HepG2 (cell line): ENCODE results near the gene ZNF511. TPM values are rescaled to one million over a fixed set of nuclear protein-coding genes. Genes with fewer than 3 reads are reported as not detected.

Experiments
- ATAC-seq: fragments of 200-7000 bp; cut with Tn5 transposase; 3 replicates; pipeline ENCODE4 v1.9.1; 2020; ENCODE audit warnings: mild to moderate bottlenecking, moderate library complexity
- BruUV-seq: library from RNA; stranded (reverse); fragments of 400-500 nt; replicated peaks from 2 replicates; lab custom pipeline; 2021; lab: Mats Ljungman, UMichigan
- CTCF ChIA-PET: fragments of 300-600 bp; formaldehyde crosslinking; extraction: SDS; loops from one replicate; lab custom pipeline; 2021; ENCODE audit warnings: low total read pairs, inconsistent platforms, low intra/inter-chr PET ratio; lab: Yijun Ruan, JAX
- POLR2A ChIA-PET: fragments of 350-600 bp; sonication (Branson Sonifier 250); formaldehyde crosslinking; loops from one replicate; lab custom pipeline; 2020; ENCODE audit warnings: antibody characterized with exemption, inconsistent platforms; lab: Yijun Ruan, JAX
- DNase-seq: peaks from one replicate; pipeline ENCODE4 v3.0.0-alpha.2; 2015; ENCODE audit warnings: low spot score
- FAIRE-seq: peaks from 3 replicates; lab custom pipeline; 2011; peaks lifted over from hg19 to GRCh38; lab: Jason Lieb, UNC
- H2AFZ ChIP-seq: one replicate; pipeline ENCODE4 v1.6.1; 2011; ENCODE audit warnings: low read length, inconsistent platforms
- H3K27ac ChIP-seq: fragments of 300-600 bp; 3 replicates; pipeline ENCODE4 v1.8.0; 2011; ENCODE audit warnings: mixed run types, mild to moderate bottlenecking, mixed read lengths, low read length, inconsistent platforms; ENCODE audit not compliant: insufficient read depth; ENCODE audit errors: extremely low read length
- H3K27me3 ChIP-seq, 2 experiments: fragments of 200-600 bp in 1 of 2; 2 replicates in 1 of 2; 3 replicates in 1 of 2; pipeline versions ENCODE4 v1.6.0 to v1.8.0; 2011; ENCODE audit warnings: low read length in 2 of 2, mild to moderate bottlenecking in 2 of 2, moderate library complexity in 2 of 2, inconsistent platforms in 1 of 2; ENCODE audit not compliant: insufficient read depth in 2 of 2, control insufficient read depth in 1 of 2
- H3K36me3 ChIP-seq, 2 experiments: fragments of 200-600 bp in 1 of 2; replicated peaks in 1 of 2; 2 replicates in 1 of 2; 3 replicates in 1 of 2; pipeline versions ENCODE4 v1.5.1 to v1.8.0; 2011; ENCODE audit warnings: low read length in 2 of 2, inconsistent platforms in 1 of 2; ENCODE audit not compliant: insufficient read depth in 2 of 2, control insufficient read depth in 1 of 2
- H3K4me1 ChIP-seq: 2 replicates; pipeline ENCODE4 v1.5.1; 2012; ENCODE audit warnings: low read length, inconsistent platforms; ENCODE audit not compliant: insufficient read depth
- H3K4me2 ChIP-seq: 2 replicates; pipeline ENCODE4 v1.6.0; 2011; ENCODE audit warnings: low read depth, low read length, inconsistent platforms
- H3K4me3 ChIP-seq, 3 experiments: fragments of 200-600 bp in 1 of 3; sonication (generic), shearing (Covaris generic) in 1 of 3; replicated peaks in 1 of 3; 2 replicates each; pipeline ENCODE4 v1.5.1; 2011 to 2016; ENCODE audit warnings: low read length in 3 of 3, inconsistent platforms in 2 of 3, low read depth in 2 of 3, mild to moderate bottlenecking in 2 of 3, control low read depth in 1 of 3, mixed read lengths in 1 of 3; ENCODE audit not compliant: insufficient read depth in 1 of 3
- H3K79me2 ChIP-seq: one replicate; pipeline ENCODE4 v1.6.1; 2011; ENCODE audit warnings: low read length, inconsistent platforms; ENCODE audit not compliant: insufficient read depth
- H3K9ac ChIP-seq: 2 replicates; pipeline ENCODE4 v1.6.0; 2011; ENCODE audit warnings: mild to moderate bottlenecking, low read depth, low read length, inconsistent platforms; ENCODE audit not compliant: insufficient read depth
- H3K9me3 ChIP-seq: 2 replicates; pipeline ENCODE4 v1.5.1; 2012; ENCODE audit warnings: mild to moderate bottlenecking, low read length
- H4K20me1 ChIP-seq: 2 replicates; pipeline ENCODE4 v1.6.0; 2011; ENCODE audit warnings: inconsistent platforms, mild to moderate bottlenecking, low read length, moderate library complexity; ENCODE audit not compliant: insufficient read depth
- DNMT3B ChIP-seq: conservative IDR thresholded peaks from 2 replicates; pipeline ENCODE4 v1.6.1; 2016; ENCODE audit warnings: missing biosample characterization, control low read depth
- FOXK1 ChIP-seq: sonication (generic); formaldehyde crosslinking; IDR thresholded peaks from 2 replicates; pipeline ENCODE4 v1.4.0; 2020; ENCODE audit warnings: low read depth, missing genetic modification reagents, borderline replicate concordance
- LCORL ChIP-seq, 2 experiments: fragments of 450-650 bp in 1 of 2; sonication (generic) in 1 of 2; formaldehyde crosslinking in 1 of 2; IDR thresholded peaks; 2 replicates each; pipeline versions ENCODE4 v1.5.0 to v1.6.1; 2017 to 2020; ENCODE audit warnings: antibody characterized with exemption in 1 of 2, missing genetic modification reagents in 1 of 2
- SP2 ChIP-seq: sonication (generic); formaldehyde crosslinking; IDR thresholded peaks from 2 replicates; pipeline ENCODE4 v1.5.1; 2020; ENCODE audit warnings: mild to moderate bottlenecking, missing genetic modification reagents
- ZNF34 ChIP-seq: sonication (generic); formaldehyde crosslinking; IDR thresholded peaks from 2 replicates; pipeline ENCODE4 v1.4.0; 2020; ENCODE audit warnings: mild to moderate bottlenecking, missing genetic modification reagents, borderline replicate concordance
- ZSCAN20 ChIP-seq: sonication (generic); formaldehyde crosslinking; IDR thresholded peaks from 2 replicates; pipeline ENCODE4 v1.4.0; 2020; ENCODE audit warnings: missing genetic modification reagents, mild to moderate bottlenecking, borderline replicate concordance
- WGBS: methylation state at CpG from one replicate; pipeline ENCODE4 v1.1.6; 2017; ENCODE audit warnings: low lambda C conversion rate; 5-methylcytosine and 5-hydroxymethylcytosine counted together
- in situ Hi-C: cut with HindIII; loops from 2 replicates; pipeline ENCODE4 v1.10.0; 2017; ENCODE audit warnings: low pct_unique_long_range_greater_than_20kb; ENCODE audit not compliant: extremely low pct_ligation_motif_present
- intact Hi-C: fragments of 100-400 bp; cut with micrococcal nuclease; formaldehyde crosslinking; loops from one replicate; pipeline ENCODE4 v1.10.0; 2022; ENCODE audit not compliant: unreplicated experiment
- polyA plus RNA-seq, 8 experiments: library from polyadenylated mRNA; depleted of rRNA in 3 of 8; stranded (reverse) in 7 of 8; unstranded in 1 of 8; fragments of >200 nt; fragmentation: Illumina TruSeq in 4 of 8; extraction: Trizol in 4 of 8; gene quantifications; 2 replicates each; pipeline versions ENCODE4 v1.2.1 to v1.2.3, GENCODE V29; 2011 to 2016; ENCODE audit warnings: low read depth in 4 of 8, missing spikeins in 1 of 8, mixed read lengths in 1 of 8; ENCODE audit not compliant: insufficient read depth in 1 of 8
- total RNA-seq, 5 experiments: library from RNA; depleted of rRNA; stranded (reverse); fragments of >200 nt; fragmentation: Illumina TruSeq; extraction: Trizol; gene quantifications; 2 replicates each; pipeline ENCODE4 v1.2.3, GENCODE V29; 2016; ENCODE audit warnings: low read depth in 1 of 5
- TF ChIP-seq, protein P1 (sequence below): sonication (generic); formaldehyde crosslinking; IDR thresholded peaks from 2 replicates; pipeline ENCODE4 v1.5.1; 2020; ENCODE audit warnings: mild to moderate bottlenecking, moderate library complexity, missing genetic modification reagents
- TF ChIP-seq, protein P2 (sequence below): sonication (generic); formaldehyde crosslinking; IDR thresholded peaks from 2 replicates; pipeline ENCODE4 v1.5.1; 2020; ENCODE audit warnings: missing genetic modification reagents, mild to moderate bottlenecking, borderline replicate concordance
- TF ChIP-seq, protein P3 (sequence below): sonication (generic); formaldehyde crosslinking; IDR thresholded peaks from 2 replicates; pipeline ENCODE4 v1.5.0; 2020; ENCODE audit warnings: mild to moderate bottlenecking, missing genetic modification reagents, moderate library complexity

ZNF511 gene
- total and polyA plus RNA-seq, 2 of the 13 experiments (the other 11 are each of a cell fraction or from before 2014, with no cell fraction given), result 35.6 to 66.4 TPM

DNA sequence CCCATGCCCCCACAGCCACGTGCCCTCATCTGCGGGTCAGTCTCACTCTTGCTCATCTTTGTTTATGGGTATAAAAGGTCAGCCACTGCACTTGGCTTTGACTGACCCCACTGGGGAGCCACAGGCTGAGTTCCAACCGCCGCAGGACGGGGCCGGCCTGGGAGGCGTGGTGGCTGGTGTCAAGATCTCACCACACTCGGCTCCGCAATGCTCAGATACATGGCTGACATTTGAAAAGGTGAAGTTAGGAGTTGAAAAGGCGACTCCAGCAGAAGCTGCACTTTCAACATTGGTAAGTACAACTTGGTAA is 14.9 kb upstream of the ZNF511 start:
- intact Hi-C loops, result no loop called here
- POLR2A ChIA-PET, result no interaction called here
- BruUV-seq, result no TSS peak

More for the DNA sequence above, 14.9 kb upstream of the ZNF511 start:
- Histone ChIP-seq H3K79me2 (no peaks in the 10 kb centered on the region), H3K9me3 (no peaks in the 10 kb centered on the region), H3K36me3 (peaks cover 34 to 62% of the 10 kb centered on the region in 2 experiments), H3K4me1 (no peaks in the 10 kb centered on the region), H3K4me3 (no peak overlapping the region), H3K27ac (no peak overlapping the region), H3K9ac (no peak overlapping the region), H3K27me3 (no peaks in the 10 kb centered on the region), H2AFZ (no peak overlapping the region)
- in situ Hi-C loops, result no loop called here
- TF ChIP-seq FOXK1 (CRISPR knock-in tag) (no peak), DNMT3B (CRISPR knock-in tag) (no peak), LCORL (IDR thresholded peaks at IDR 0.05) (no peak), LCORL (CRISPR knock-in tag; IDR thresholded peaks at IDR 0.05) (no peak), SP2 (CRISPR knock-in tag) (no peak), ZNF34 (no peak), ZSCAN20 (CRISPR knock-in tag) (no peak)
- TF ChIP-seq, protein P1, sequence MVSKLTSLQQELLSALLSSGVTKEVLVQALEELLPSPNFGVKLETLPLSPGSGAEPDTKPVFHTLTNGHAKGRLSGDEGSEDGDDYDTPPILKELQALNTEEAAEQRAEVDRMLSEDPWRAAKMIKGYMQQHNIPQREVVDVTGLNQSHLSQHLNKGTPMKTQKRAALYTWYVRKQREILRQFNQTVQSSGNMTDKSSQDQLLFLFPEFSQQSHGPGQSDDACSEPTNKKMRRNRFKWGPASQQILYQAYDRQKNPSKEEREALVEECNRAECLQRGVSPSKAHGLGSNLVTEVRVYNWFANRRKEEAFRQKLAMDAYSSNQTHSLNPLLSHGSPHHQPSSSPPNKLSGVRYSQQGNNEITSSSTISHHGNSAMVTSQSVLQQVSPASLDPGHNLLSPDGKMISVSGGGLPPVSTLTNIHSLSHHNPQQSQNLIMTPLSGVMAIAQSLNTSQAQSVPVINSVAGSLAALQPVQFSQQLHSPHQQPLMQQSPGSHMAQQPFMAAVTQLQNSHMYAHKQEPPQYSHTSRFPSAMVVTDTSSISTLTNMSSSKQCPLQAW (CRISPR knock-in tag), result no peak
- TF ChIP-seq, protein P2, sequence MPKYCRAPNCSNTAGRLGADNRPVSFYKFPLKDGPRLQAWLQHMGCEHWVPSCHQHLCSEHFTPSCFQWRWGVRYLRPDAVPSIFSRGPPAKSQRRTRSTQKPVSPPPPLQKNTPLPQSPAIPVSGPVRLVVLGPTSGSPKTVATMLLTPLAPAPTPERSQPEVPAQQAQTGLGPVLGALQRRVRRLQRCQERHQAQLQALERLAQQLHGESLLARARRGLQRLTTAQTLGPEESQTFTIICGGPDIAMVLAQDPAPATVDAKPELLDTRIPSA (CRISPR knock-in tag), result no peak
- TF ChIP-seq, protein P3, sequence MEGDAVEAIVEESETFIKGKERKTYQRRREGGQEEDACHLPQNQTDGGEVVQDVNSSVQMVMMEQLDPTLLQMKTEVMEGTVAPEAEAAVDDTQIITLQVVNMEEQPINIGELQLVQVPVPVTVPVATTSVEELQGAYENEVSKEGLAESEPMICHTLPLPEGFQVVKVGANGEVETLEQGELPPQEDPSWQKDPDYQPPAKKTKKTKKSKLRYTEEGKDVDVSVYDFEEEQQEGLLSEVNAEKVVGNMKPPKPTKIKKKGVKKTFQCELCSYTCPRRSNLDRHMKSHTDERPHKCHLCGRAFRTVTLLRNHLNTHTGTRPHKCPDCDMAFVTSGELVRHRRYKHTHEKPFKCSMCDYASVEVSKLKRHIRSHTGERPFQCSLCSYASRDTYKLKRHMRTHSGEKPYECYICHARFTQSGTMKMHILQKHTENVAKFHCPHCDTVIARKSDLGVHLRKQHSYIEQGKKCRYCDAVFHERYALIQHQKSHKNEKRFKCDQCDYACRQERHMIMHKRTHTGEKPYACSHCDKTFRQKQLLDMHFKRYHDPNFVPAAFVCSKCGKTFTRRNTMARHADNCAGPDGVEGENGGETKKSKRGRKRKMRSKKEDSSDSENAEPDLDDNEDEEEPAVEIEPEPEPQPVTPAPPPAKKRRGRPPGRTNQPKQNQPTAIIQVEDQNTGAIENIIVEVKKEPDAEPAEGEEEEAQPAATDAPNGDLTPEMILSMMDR (CRISPR knock-in tag), result no peak
- TF ChIP-seq, all 625 proteins: peak for 0
- FAIRE-seq (no peak), ATAC-seq (no peak), DNase-seq (no peak)
- CTCF ChIA-PET, result no interaction called here
- Histone ChIP-seq H4K20me1 (no peaks in the 10 kb centered on the region), H3K4me2 (no peak overlapping the region)
- WGBS, result 96% methylated on average over 9 of the region's 10 CpGs
